A549 (cell line): ENCODE results near the gene ABCB1. TPM values are rescaled to one million over a fixed set of nuclear protein-coding genes. Genes with fewer than 3 reads are reported as not detected.

Experiments used
- ATAC-seq, 2 experiments: fragments of 200-7000 bp in 1 of 2; fragments of >200 bp in 1 of 2; cut with Nextera tagmentation in 1 of 2; cut with Tn5 transposase in 1 of 2; 3 replicates each; pipeline versions ENCODE4 v1.8.0 to v1.9.1; 2018 to 2020; ENCODE audit warnings: mild to moderate bottlenecking in 1 of 2, moderate library complexity in 1 of 2
- CTCF ChIA-PET: fragments of 300-600 bp; sonication (Branson Sonifier 250); formaldehyde crosslinking; extraction: SDS; loops from one replicate; lab custom pipeline; 2021; ENCODE audit warnings: antibody characterized with exemption, inconsistent platforms; lab: Yijun Ruan, JAX
- POLR2A ChIA-PET: fragments of 350-600 bp; formaldehyde crosslinking; extraction: SDS; loops from one replicate; lab custom pipeline; 2021; ENCODE audit warnings: antibody characterized with exemption, inconsistent platforms; lab: Yijun Ruan, JAX
- DNase-seq, 2 experiments: peaks; one replicate each; pipeline versions ENCODE4 v3.0.0 to v3.0.0-alpha.2; 2011 to 2016; ENCODE audit warnings: low read depth in 1 of 2, low spot score in 1 of 2
- FAIRE-seq: peaks from 2 replicates; lab custom pipeline; 2011; peaks lifted over from hg19 to GRCh38; lab: Jason Lieb, UNC
- H3K27ac ChIP-seq, 2 experiments: fragments of >200 bp; sonication (Bioruptor Twin); formaldehyde crosslinking; 3 replicates each; pipeline ENCODE4 v1.5.1; 2016 to 2017
- H3K4me1 ChIP-seq: fragments of >200 bp; sonication (Bioruptor Twin); formaldehyde crosslinking; 3 replicates; pipeline ENCODE4 v1.6.1; 2016
- H3K4me2 ChIP-seq: fragments of >200 bp; sonication (Bioruptor Twin); formaldehyde crosslinking; 3 replicates; pipeline ENCODE4 v1.6.1; 2016
- H3K4me3 ChIP-seq: fragments of >200 bp; sonication (Bioruptor Twin); formaldehyde crosslinking; 3 replicates; pipeline ENCODE4 v1.5.1; 2016
- H3K9me3 ChIP-seq: fragments of >200 bp; sonication (Bioruptor Twin); formaldehyde crosslinking; 3 replicates; pipeline ENCODE4 v1.6.1; 2016
- CBX2 ChIP-seq: fragments of 200-600 bp; sonication (generic); IDR thresholded peaks from 2 replicates; pipeline ENCODE4 v1.6.1; 2016; ENCODE audit warnings: low read depth, mild to moderate bottlenecking, borderline replicate concordance
- CBX8 ChIP-seq: fragments of 200-600 bp; sonication (generic); IDR thresholded peaks from 2 replicates; pipeline ENCODE4 v1.6.1; 2016
- CEBPB ChIP-seq, 2 experiments: fragments of >200 bp in 1 of 2; sonication (Bioruptor Twin) in 1 of 2; formaldehyde crosslinking in 1 of 2; IDR thresholded peaks; 2 replicates each; pipeline ENCODE4 v1.6.1; 2012 to 2016
- CHD4 ChIP-seq: fragments of 200-600 bp; sonication (generic); IDR thresholded peaks from 2 replicates; pipeline ENCODE4 v1.6.1; 2016; ENCODE audit warnings: antibody characterized with exemption, mild to moderate bottlenecking, borderline replicate concordance
- EHF ChIP-seq: fragments of 250-450 bp; sonication (Bioruptor Pico); IDR thresholded peaks from 2 replicates; pipeline ENCODE4 v1.5.0; 2020; ENCODE audit warnings: mild to moderate bottlenecking
- EHMT2 ChIP-seq: fragments of 200-600 bp; sonication (generic); IDR thresholded peaks from 2 replicates; pipeline ENCODE4 v1.6.1; 2016; ENCODE audit warnings: antibody characterized with exemption, low read depth, mild to moderate bottlenecking, moderate library complexity
- EP300 ChIP-seq, 2 experiments: fragments of >200 bp; sonication (Bioruptor Twin); formaldehyde crosslinking; IDR thresholded peaks; 2 replicates in 1 of 2; 3 replicates in 1 of 2; pipeline ENCODE4 v1.6.1; 2016 to 2017
- ESRRA ChIP-seq: fragments of 150-350 bp; IDR thresholded peaks from 2 replicates; pipeline ENCODE4 v1.6.1; 2014; ENCODE audit warnings: mild to moderate bottlenecking, low read length, borderline replicate concordance
- FOSB ChIP-seq: fragments of 250-450 bp; sonication (Bioruptor Pico); IDR thresholded peaks from 2 replicates; pipeline ENCODE4 v1.5.0; 2020; ENCODE audit warnings: mild to moderate bottlenecking, moderate library complexity
- FOSL2 ChIP-seq, 2 experiments: fragments of 450-650 bp in 1 of 2; fragments of >200 bp in 1 of 2; sonication (Bioruptor Twin) in 1 of 2; formaldehyde crosslinking; IDR thresholded peaks; 2 replicates each; pipeline versions ENCODE4 v1.5.0 to v1.6.1; 2016 to 2020; ENCODE audit warnings: mild to moderate bottlenecking in 1 of 2, moderate library complexity in 1 of 2
- FOXS1 ChIP-seq: fragments of 250-450 bp; sonication (Bioruptor Pico); IDR thresholded peaks from 2 replicates; pipeline ENCODE4 v1.5.0; 2020; ENCODE audit warnings: mild to moderate bottlenecking, moderate library complexity
- HDAC2 ChIP-seq: fragments of 200-600 bp; sonication (generic); IDR thresholded peaks from 2 replicates; pipeline ENCODE4 v1.6.1; 2016
- HOXB5 ChIP-seq: fragments of 250-450 bp; sonication (Bioruptor Pico); IDR thresholded peaks from 2 replicates; pipeline ENCODE4 v1.5.0; 2020; ENCODE audit warnings: mild to moderate bottlenecking, moderate library complexity
- JUNB ChIP-seq: fragments of >200 bp; sonication (Bioruptor Twin); formaldehyde crosslinking; IDR thresholded peaks from 2 replicates; pipeline ENCODE4 v1.6.1; 2016
- KDM1A ChIP-seq: fragments of 200-600 bp; sonication (generic); IDR thresholded peaks from 2 replicates; pipeline ENCODE4 v1.6.1; 2016; ENCODE audit warnings: low read depth, mild to moderate bottlenecking
- KDM5A ChIP-seq: fragments of 200-600 bp; sonication (generic); IDR thresholded peaks from 2 replicates; pipeline ENCODE4 v1.6.1; 2016; ENCODE audit warnings: antibody characterized with exemption, mild to moderate bottlenecking
- NFE2L2 ChIP-seq: fragments of 150-350 bp; conservative IDR thresholded peaks from 2 replicates; pipeline ENCODE4 v1.6.1; 2014; ENCODE audit warnings: low read length
- PHF8 ChIP-seq: fragments of 200-600 bp; sonication (generic); IDR thresholded peaks from 2 replicates; pipeline ENCODE4 v1.6.1; 2016; ENCODE audit warnings: low read depth, mild to moderate bottlenecking, antibody characterized with exemption, moderate library complexity, borderline replicate concordance
- POLR2AphosphoS2 ChIP-seq: conservative IDR thresholded peaks from 2 replicates; pipeline ENCODE4 v1.6.1; 2012; ENCODE audit warnings: low read length, improper control_type of control experiment, inconsistent platforms
- RAD21 ChIP-seq, 2 experiments: fragments of >200 bp in 1 of 2; sonication (Bioruptor Twin) in 1 of 2; formaldehyde crosslinking in 1 of 2; IDR thresholded peaks in 1 of 2; conservative IDR thresholded peaks in 1 of 2; 2 replicates in 1 of 2; 3 replicates in 1 of 2; pipeline ENCODE4 v1.6.1; 2012 to 2018; ENCODE audit warnings: inconsistent platforms in 1 of 2
- RCOR1 ChIP-seq: fragments of 150-350 bp; IDR thresholded peaks from 2 replicates; pipeline ENCODE4 v1.6.1; 2014; ENCODE audit warnings: antibody characterized with exemption, low read length, low read depth
- SREBF2 ChIP-seq: fragments of 450-650 bp; IDR thresholded peaks from 2 replicates; pipeline ENCODE4 v1.6.1; 2014; ENCODE audit warnings: mild to moderate bottlenecking, moderate library complexity
- ZFP36 ChIP-seq: fragments of 450-650 bp; IDR thresholded peaks from 2 replicates; pipeline ENCODE4 v1.6.1; 2014; ENCODE audit warnings: borderline replicate concordance; ENCODE audit not compliant: partially characterized antibody
- ZNF302 ChIP-seq: fragments of 250-450 bp; sonication (Bioruptor Pico); IDR thresholded peaks from 2 replicates; pipeline ENCODE4 v1.9.0; 2021; ENCODE audit warnings: inconsistent platforms, mild to moderate bottlenecking, moderate library complexity
- WGBS: methylation state at CpG from one replicate; pipeline ENCODE4 v1.1.6; 2017; ENCODE audit errors: missing lambda C conversion rate; 5-methylcytosine and 5-hydroxymethylcytosine counted together
- polyA plus RNA-seq, 4 experiments: library from polyadenylated mRNA; depleted of rRNA in 3 of 4; stranded (reverse); fragments of >200 nt; fragmentation: RNase III in 1 of 4; extraction: RNeasy Plus Mini Kit Qiagen cat#74134 plus additional on column Dnase treatment in 1 of 4; gene quantifications; 2 replicates in 3 of 4; 3 replicates in 1 of 4; pipeline ENCODE4 v1.2.3, GENCODE V29; 2011 to 2017
- TF ChIP-seq, protein P1 (sequence below): fragments of 450-650 bp; IDR thresholded peaks from 2 replicates; pipeline ENCODE4 v1.6.1; 2014; ENCODE audit warnings: antibody characterized with exemption
- TF ChIP-seq, protein P2 (sequence below): IDR thresholded peaks from 2 replicates; pipeline ENCODE4 v1.6.1; 2012; ENCODE audit warnings: low read depth, borderline replicate concordance

ABCB1 gene
- polyA plus RNA-seq, 2 of the 4 experiments (the other 2 are of a cell fraction), result 0.05 TPM; not detected in 1

DNA sequence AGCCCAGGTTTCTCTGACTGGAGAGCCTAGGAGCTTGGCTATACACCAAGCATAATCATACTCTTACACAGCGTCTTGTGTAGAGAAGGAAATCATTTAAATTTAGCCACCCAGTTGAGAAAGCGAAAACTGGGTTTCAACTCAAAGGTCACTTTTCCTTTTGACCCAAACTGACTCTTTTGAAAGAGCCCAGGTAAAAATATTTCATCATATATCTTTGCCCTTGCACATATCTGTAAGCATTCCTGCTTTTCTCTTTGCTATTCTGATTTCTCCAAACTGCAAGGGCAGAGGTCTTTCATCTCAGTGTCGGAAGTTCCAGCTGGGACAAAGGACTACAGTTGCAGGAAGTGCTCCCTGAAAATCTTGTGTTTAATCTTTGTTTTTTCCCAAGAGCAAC lies 103.2 kb downstream of the ABCB1 start:
- DNase-seq (no peak), FAIRE-seq (no peak), ATAC-seq (no peak)
- Histone ChIP-seq H3K27ac (no peak overlapping the region), H3K9me3 (no peaks in the 10 kb centered on the region), H3K4me1 (no peaks in the 10 kb centered on the region), H3K4me3 (no peak overlapping the region), H3K4me2 (no peak overlapping the region)
- TF ChIP-seq CBX8 (no peak), ZFP36 (no peak), CHD4 (no peak), EHF (CRISPR knock-in tag) (no peak), CEBPB (IDR thresholded peaks at IDR 0.05) (no peak), KDM5A (no peak)
- TF ChIP-seq, protein P1, sequence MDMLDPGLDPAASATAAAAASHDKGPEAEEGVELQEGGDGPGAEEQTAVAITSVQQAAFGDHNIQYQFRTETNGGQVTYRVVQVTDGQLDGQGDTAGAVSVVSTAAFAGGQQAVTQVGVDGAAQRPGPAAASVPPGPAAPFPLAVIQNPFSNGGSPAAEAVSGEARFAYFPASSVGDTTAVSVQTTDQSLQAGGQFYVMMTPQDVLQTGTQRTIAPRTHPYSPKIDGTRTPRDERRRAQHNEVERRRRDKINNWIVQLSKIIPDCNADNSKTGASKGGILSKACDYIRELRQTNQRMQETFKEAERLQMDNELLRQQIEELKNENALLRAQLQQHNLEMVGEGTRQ, result no peak
- TF ChIP-seq, protein P2, sequence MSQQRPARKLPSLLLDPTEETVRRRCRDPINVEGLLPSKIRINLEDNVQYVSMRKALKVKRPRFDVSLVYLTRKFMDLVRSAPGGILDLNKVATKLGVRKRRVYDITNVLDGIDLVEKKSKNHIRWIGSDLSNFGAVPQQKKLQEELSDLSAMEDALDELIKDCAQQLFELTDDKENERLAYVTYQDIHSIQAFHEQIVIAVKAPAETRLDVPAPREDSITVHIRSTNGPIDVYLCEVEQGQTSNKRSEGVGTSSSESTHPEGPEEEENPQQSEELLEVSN, result no peak
- ChIA-PET CTCF (interaction anchor here (0.9 kb wide), 1 partner anchor 66 kb away, joined by 3 read pairs; no protein-coding TSS in a partner anchor), POLR2A (no interaction called here)
- WGBS, result 19% methylated on average over 3 of the region's 3 CpGs

DNA sequence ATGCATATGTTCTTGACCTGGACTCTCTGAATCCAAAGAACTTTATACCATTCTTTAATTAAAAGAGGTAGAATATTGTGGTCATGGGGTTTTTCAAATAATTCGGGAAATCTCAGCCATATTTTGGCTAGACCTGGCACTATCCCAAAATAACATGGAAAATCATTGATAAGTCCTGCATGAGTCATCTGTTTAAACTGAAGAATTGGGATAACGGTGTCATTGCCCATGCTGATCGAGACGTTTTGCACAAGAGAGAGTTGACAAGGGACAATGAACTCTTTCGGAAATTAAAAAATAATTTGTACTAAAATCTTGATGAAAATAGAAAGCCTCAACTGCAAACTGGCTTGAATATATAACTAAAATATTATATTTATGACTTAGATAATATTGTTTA lies 105.3 kb downstream of the ABCB1 start:
- Histone ChIP-seq H3K9me3 (no peaks in the 10 kb centered on the region), H3K4me1 (no peaks in the 10 kb centered on the region), H3K4me2 (no peak overlapping the region), H3K4me3 (no peak overlapping the region), H3K27ac (no peak overlapping the region)
- ChIA-PET CTCF (interaction anchor here (0.7 kb wide), 1 partner anchor 11 kb away, joined by 4 read pairs; no protein-coding TSS in a partner anchor), POLR2A (no interaction called here)
- ATAC-seq, result no peak
- FAIRE-seq, result no peak
- WGBS, result 16% methylated on average over 5 of the region's 5 CpGs
- TF ChIP-seq ESRRA (no peak), CBX2 (no peak), FOXS1 (CRISPR knock-in tag) (no peak)
- DNase-seq, result no peak

DNA sequence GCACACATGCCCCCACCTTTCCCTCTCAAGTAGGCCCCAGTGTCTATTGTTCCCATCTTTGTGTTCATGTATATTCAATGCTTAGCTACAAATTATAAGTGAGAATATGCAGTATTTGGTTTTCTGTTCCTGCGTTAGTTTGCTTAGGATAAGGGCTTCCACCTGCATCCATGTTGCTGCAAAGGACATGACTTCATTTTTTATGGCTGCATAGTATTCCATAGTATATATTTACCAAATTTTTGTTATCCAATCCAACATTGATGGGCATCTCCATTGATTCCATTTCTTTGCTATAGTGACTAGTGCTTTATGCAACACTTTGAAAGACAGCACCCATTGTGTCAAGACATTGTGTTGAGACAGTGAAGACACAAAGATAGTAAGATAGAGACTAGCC lies 106.2 kb downstream of the ABCB1 start:
- ChIA-PET POLR2A (no interaction called here), CTCF (interaction anchor here (0.7 kb wide), 1 partner anchor 11 kb away, joined by 4 read pairs; no protein-coding TSS in a partner anchor)
- H3K4me1 ChIP-seq, result no peaks in the 10 kb centered on the region
- WGBS, result 24% methylated on average over 1 of the region's 1 CpG
- ATAC-seq (no peak), DNase-seq (no peak), FAIRE-seq (no peak)
- H3K9me3 ChIP-seq, result no peaks in the 10 kb centered on the region
- no peak overlapping the region for H3K4me3 ChIP-seq
- TF ChIP-seq NFE2L2, result no peak
- TF ChIP-seq FOSL2 (IDR thresholded peaks at IDR 0.05), result no peak
- TF ChIP-seq FOSL2 (CRISPR knock-in tag; IDR thresholded peaks at IDR 0.05), result no peak
- no peak for TF ChIP-seq RCOR1
- no peak for TF ChIP-seq EHMT2
- TF ChIP-seq FOSB (CRISPR knock-in tag), result no peak
- TF ChIP-seq POLR2AphosphoS2, result no peak
- TF ChIP-seq ZNF302 (CRISPR knock-in tag), result no peak
- TF ChIP-seq CBX2, result no peak
- no peak for TF ChIP-seq FOXS1 (CRISPR knock-in tag)
- H3K4me2 ChIP-seq, result no peak overlapping the region
- no peak overlapping the region for H3K27ac ChIP-seq

DNA sequence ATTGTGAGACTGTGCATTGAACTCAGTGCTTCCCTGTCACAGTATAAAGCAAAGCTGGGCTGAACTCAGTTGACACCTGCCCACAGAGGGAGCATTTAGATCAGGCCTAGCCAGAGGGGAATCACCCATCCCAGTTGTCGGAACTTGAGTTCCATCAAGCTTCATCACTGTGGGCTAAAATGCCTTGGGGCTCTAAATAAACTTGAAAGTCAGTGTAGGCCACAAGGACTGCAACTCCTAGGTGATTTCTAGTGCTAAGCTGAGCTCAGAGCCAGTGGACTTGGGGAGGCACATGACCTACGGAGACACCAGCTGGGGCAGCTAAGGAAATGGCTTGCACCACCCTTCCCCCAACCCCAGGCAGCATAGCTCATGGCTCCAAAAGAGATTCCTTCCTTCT lies 117.6 kb downstream of the ABCB1 start:
- Histone ChIP-seq H3K27ac (no peak overlapping the region), H3K4me3 (no peak overlapping the region), H3K9me3 (no peaks in the 10 kb centered on the region), H3K4me1 (no peaks in the 10 kb centered on the region), H3K4me2 (no peak overlapping the region)
- ChIA-PET POLR2A (no interaction called here), CTCF (no interaction called here)
- DNase-seq (no peak), FAIRE-seq (no peak), ATAC-seq (no peak)
- WGBS, result 73% methylated on average over 2 of the region's 2 CpGs
- TF ChIP-seq NFE2L2 (no peak), HDAC2 (no peak), CHD4 (no peak), JUNB (no peak), ZFP36 (no peak), SREBF2 (no peak), PHF8 (no peak), EP300 (IDR thresholded peaks at IDR 0.05) (no peak), KDM1A (no peak), HOXB5 (no peak), RAD21 (conservative IDR thresholded peaks at IDR 0.05 in 1 of 2, IDR thresholded peaks at IDR 0.05 in 1 of 2) (no peak)
- TF ChIP-seq, protein P2, result no peak
